Measurements from ENCODE around the gene FOXA3. TPM values are rescaled to one million over a fixed set of nuclear protein-coding genes. Genes with fewer than 3 reads are reported as not detected.
A peak's percentile ranks its signal among the peaks of the same experiment; 100 is the strongest.

The FOXA3 gene
- total and polyA plus RNA-seq, 12 donors, result 0.01 to 0.11 TPM; not detected in 10

DNA sequence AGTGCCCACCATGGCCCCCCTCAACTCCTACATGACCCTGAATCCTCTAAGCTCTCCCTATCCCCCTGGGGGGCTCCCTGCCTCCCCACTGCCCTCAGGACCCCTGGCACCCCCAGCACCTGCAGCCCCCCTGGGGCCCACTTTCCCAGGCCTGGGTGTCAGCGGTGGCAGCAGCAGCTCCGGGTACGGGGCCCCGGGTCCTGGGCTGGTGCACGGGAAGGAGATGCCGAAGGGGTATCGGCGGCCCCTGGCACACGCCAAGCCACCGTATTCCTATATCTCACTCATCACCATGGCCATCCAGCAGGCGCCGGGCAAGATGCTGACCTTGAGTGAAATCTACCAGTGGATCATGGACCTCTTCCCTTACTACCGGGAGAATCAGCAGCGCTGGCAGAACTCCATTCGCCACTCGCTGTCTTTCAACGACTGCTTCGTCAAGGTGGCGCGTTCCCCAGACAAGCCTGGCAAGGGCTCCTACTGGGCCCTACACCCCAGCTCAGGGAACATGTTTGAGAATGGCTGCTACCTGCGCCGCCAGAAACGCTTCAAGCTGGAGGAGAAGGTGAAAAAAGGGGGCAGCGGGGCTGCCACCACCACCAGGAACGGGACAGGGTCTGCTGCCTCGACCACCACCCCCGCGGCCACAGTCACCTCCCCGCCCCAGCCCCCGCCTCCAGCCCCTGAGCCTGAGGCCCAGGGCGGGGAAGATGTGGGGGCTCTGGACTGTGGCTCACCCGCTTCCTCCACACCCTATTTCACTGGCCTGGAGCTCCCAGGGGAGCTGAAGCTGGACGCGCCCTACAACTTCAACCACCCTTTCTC is 8.2 kb downstream of the FOXA3 start:
- Histone ChIP-seq H3K36me3 (no peaks in the 10 kb centered on the region), H3K27ac (no peak overlapping the region), H3K27me3 (peaks cover 0 to 16% (median 0%) of the 10 kb centered on the region in 7 donors), H3K9me3 (no peaks in the 10 kb centered on the region), H3K4me3 (no peak overlapping the region), H3K4me1 (peaks cover 5 to 12% (median 10%) of the 10 kb centered on the region in 9 donors)
- ATAC-seq (no peak), DNase-seq (no peak)
- intact Hi-C loops (cut with DNase I), result no loop called here
- 92 to 94% methylated on average over 32 to 34 of the region's 34 CpGs for WGBS, 2 donors
- TF ChIP-seq CTCF (IDR thresholded peaks at IDR 0.05), result no peak

- Histone ChIP-seq H3K9me3 (no peaks in the 10 kb centered on the region), H3K27me3 (peaks cover 0 to 25% (median 0%) of the 10 kb centered on the region in 7 donors), H3K27ac (no peak overlapping the region), H3K36me3 (no peaks in the 10 kb centered on the region), H3K4me1 (peaks cover 5 to 16% (median 12%) of the 10 kb centered on the region in 9 donors), H3K4me3 (no peak overlapping the region)
- intact Hi-C loops (cut with DNase I), result no loop called here
- no peak for ATAC-seq
- 89 to 91% methylated on average over 7 of the region's 7 CpGs for WGBS, 2 donors
- no peak for DNase-seq
- TF ChIP-seq CTCF (IDR thresholded peaks at IDR 0.05), result no peak
These were observed 9.2 kb downstream of the FOXA3 start for GRCh38 chr19:45873219-45873772.

DNA sequence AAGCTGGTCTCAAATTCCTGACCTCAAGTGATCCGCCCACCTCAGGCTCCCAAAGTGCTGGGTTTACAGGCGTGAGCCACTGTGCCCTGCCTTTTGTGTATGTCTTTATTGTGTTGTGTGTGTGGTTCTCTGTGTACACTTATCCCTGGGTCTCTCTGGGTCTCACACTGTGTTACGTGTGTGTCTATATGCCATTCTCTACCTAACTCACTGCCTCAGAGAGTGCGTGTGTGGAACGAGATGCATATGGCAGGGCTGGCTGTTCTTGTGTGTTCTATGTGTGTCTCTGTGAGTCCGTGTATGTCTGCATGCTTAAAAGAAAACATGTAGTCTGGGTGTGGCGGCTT is 10.5 kb downstream of the FOXA3 start:
- 90% methylated on average over 7 of the region's 7 CpGs for WGBS, 2 donors
- Histone ChIP-seq H3K9me3 (no peaks in the 10 kb centered on the region), H3K27ac (no peak overlapping the region), H3K4me3 (no peak overlapping the region), H3K4me1 (peaks cover 5 to 16% (median 12%) of the 10 kb centered on the region in 9 donors), H3K36me3 (no peaks in the 10 kb centered on the region), H3K27me3 (peaks cover 0 to 34% (median 0%) of the 10 kb centered on the region in 7 donors)
- no peak for TF ChIP-seq CTCF (IDR thresholded peaks at IDR 0.05)
- ATAC-seq, result no peak
- DNase-seq, result no peak
- intact Hi-C loops (cut with DNase I), result no loop called here

- Histone ChIP-seq H3K27me3 (peaks cover 0 to 34% (median 0%) of the 10 kb centered on the region in 7 donors), H3K27ac (peak overlapping the region in 6 of 10 donors; percentile 64 to 86 (median 80)), H3K4me1 (peaks cover 5 to 16% (median 12%) of the 10 kb centered on the region in 9 donors), H3K4me3 (no peak overlapping the region), H3K9me3 (no peaks in the 10 kb centered on the region), H3K36me3 (no peaks in the 10 kb centered on the region)
- TF ChIP-seq CTCF (IDR thresholded peaks at IDR 0.05), result no peak
- DNase-seq (no peak), ATAC-seq (peak in 4 of 8 donors; percentile 6 to 23 (median 16))
- intact Hi-C loops (cut with DNase I), result loop anchor here in 1 of 10 donors (5.0 kb wide), 1 partner anchor 59 kb away; the partner anchor contains the start of gene RSPH6A
- WGBS, 2 donors, result 51 to 55% methylated on average over 4 of the region's 4 CpGs
These were observed 12.0 kb downstream of the FOXA3 start for GRCh38 chr19:45876161-45876410.

Measured in heart right ventricle (tissue), 16 donors.